GM12875 (cell line): Measurements from ENCODE around the gene MYO7B.

ENCODE experiments used
- H3K4me3 ChIP-seq: one replicate; pipeline ENCODE4 v1.5.1; 2011; ENCODE audit warnings: low read depth, low read length, control low read depth
- CTCF ChIP-seq: IDR thresholded peaks from 2 replicates; pipeline ENCODE4 v1.5.1; 2011; ENCODE audit warnings: low read depth, mild to moderate bottlenecking, control low read depth, inconsistent platforms, low read length, moderate library complexity, borderline replicate concordance; ENCODE audit not compliant: insufficient read depth

Gene MYO7B

GRCh38 chr2:127645026-127645394 is 109.5 kb downstream of the MYO7B start:
- TF ChIP-seq CTCF, result no peak
- no peak overlapping the region for H3K4me3 ChIP-seq

GRCh38 chr2:127645395-127646291 is 110.2 kb downstream of the MYO7B start, which contains the start of gene GPR17:
TSS of gene GPR17 (plus strand) at chr2:127646153. CDS start at chr2:127650736, 4,583 bp downstream.
- H3K4me3 ChIP-seq, result no peak within 1 kb of the TSS
- no peak for TF ChIP-seq CTCF

- no peak overlapping the region for H3K4me3 ChIP-seq
- TF ChIP-seq CTCF, result no peak
Observed at GRCh38 chr2:127646487-127647241, 111.2 kb downstream of the MYO7B start.

GRCh38 chr2:127647242-127648190 is 112.0 kb downstream of the MYO7B start:
- TF ChIP-seq CTCF, result no peak
- H3K4me3 ChIP-seq, result no peak overlapping the region

GRCh38 chr2:127648321-127648720 is 112.8 kb downstream of the MYO7B start:
- no peak overlapping the region for H3K4me3 ChIP-seq
- TF ChIP-seq CTCF, result no peak

- no peak overlapping the region for H3K4me3 ChIP-seq
- TF ChIP-seq CTCF, result no peak
Observed at GRCh38 chr2:127649100-127649611, 113.7 kb downstream of the MYO7B start.
